Parathyroid adenoma (tissue), 2 donors: Measurements from ENCODE around the gene GLOD5.

ENCODE experiments used
- H2AFZ ChIP-seq: fragments of 300-600 bp; sonication (generic); one replicate; pipeline ENCODE4 v1.7.0; 2017; ENCODE audit warnings: antibody characterized with exemption, mild to moderate bottlenecking
- H3K27ac ChIP-seq: fragments of 300-600 bp; sonication (generic); one replicate; pipeline ENCODE4 v1.7.0; 2017
- H3K27me3 ChIP-seq: fragments of 300-600 bp; sonication (generic); one replicate; pipeline ENCODE4 v1.7.0; 2017; ENCODE audit warnings: low read length; ENCODE audit not compliant: control insufficient read depth, insufficient read depth
- H3K36me3 ChIP-seq: fragments of 300-600 bp; sonication (generic); one replicate; pipeline ENCODE4 v1.7.0; 2017; ENCODE audit warnings: low read length; ENCODE audit not compliant: control insufficient read depth, insufficient read depth
- H3K4me1 ChIP-seq: fragments of 300-600 bp; sonication (generic); one replicate; pipeline ENCODE4 v1.7.0; 2017; ENCODE audit warnings: control low read depth
- H3K4me2 ChIP-seq: fragments of 300-600 bp; sonication (generic); one replicate; pipeline ENCODE4 v1.7.0; 2017; ENCODE audit warnings: low read length
- H3K4me3 ChIP-seq: fragments of 300-600 bp; sonication (generic); one replicate; pipeline ENCODE4 v1.7.0; 2017; ENCODE audit warnings: low read depth, low read length
- H3K79me2 ChIP-seq: fragments of 300-600 bp; sonication (generic); one replicate; pipeline ENCODE4 v1.7.0; 2017; ENCODE audit warnings: control low read depth
- H3K9ac ChIP-seq: fragments of 300-600 bp; sonication (generic); one replicate; pipeline ENCODE4 v1.7.0; 2017; ENCODE audit warnings: mild to moderate bottlenecking
- H3K9me3 ChIP-seq: fragments of 300-600 bp; sonication (generic); one replicate; pipeline ENCODE4 v1.7.0; 2017; ENCODE audit warnings: low read length; ENCODE audit not compliant: control insufficient read depth
- TF ChIP-seq, protein P1 (sequence below): fragments of 300-600 bp; sonication (generic); IDR thresholded peaks from one replicate; pipeline ENCODE4 v1.7.0; 2017; ENCODE audit warnings: antibody characterized with exemption, mild to moderate bottlenecking
- donor health status: primary hyperparathyroidism.

Gene GLOD5

DNA sequence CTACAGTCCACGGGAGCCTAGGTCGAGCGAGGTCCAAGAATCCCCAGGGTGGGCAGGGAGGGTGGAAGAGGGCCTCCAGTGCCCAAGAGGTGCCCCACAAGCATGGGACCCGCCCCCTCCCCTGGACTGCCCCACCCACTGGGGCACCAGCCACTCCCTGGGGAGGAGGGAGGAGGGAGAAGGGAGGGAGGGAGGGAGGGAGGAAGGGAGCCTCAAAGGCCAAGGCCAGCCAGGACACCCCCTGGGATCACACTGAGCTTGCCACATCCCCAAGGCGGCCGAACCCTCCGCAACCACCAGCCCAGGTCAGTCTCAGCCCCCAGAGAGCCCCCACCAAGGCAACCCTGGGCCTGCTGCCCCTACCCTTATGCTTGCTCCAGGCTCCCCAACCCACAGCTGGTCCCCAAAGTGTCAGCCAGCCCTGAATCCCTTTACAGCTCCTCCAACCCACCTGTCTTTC, 24.8 kb downstream of the GLOD5 start, which contains the start of gene GATA1:
Gene GATA1 (plus strand): TSS at position 250 of the 460 bp plus-strand sequence. CDS start 4,520 bp downstream, outside the sequence.
- H3K9ac ChIP-seq, result no peak within 1 kb of the TSS
- H3K4me2 ChIP-seq, result no peak within 1 kb of the TSS
- H3K36me3 ChIP-seq, result no peaks in the 10 kb centered on the region
- H3K9me3 ChIP-seq, result no peaks in the 10 kb centered on the region
- no peak within 1 kb of the TSS for H3K4me3 ChIP-seq
- H2AFZ ChIP-seq, result no peak within 1 kb of the TSS
- H3K4me1 ChIP-seq, result no peaks in the 10 kb centered on the region
- TF ChIP-seq, protein P1, sequence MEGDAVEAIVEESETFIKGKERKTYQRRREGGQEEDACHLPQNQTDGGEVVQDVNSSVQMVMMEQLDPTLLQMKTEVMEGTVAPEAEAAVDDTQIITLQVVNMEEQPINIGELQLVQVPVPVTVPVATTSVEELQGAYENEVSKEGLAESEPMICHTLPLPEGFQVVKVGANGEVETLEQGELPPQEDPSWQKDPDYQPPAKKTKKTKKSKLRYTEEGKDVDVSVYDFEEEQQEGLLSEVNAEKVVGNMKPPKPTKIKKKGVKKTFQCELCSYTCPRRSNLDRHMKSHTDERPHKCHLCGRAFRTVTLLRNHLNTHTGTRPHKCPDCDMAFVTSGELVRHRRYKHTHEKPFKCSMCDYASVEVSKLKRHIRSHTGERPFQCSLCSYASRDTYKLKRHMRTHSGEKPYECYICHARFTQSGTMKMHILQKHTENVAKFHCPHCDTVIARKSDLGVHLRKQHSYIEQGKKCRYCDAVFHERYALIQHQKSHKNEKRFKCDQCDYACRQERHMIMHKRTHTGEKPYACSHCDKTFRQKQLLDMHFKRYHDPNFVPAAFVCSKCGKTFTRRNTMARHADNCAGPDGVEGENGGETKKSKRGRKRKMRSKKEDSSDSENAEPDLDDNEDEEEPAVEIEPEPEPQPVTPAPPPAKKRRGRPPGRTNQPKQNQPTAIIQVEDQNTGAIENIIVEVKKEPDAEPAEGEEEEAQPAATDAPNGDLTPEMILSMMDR, result no peak
- H3K27me3 ChIP-seq, result no peaks in the 10 kb centered on the region
- H3K27ac ChIP-seq, result no peak within 1 kb of the TSS
- H3K79me2 ChIP-seq, result no peaks in the 10 kb centered on the region

DNA sequence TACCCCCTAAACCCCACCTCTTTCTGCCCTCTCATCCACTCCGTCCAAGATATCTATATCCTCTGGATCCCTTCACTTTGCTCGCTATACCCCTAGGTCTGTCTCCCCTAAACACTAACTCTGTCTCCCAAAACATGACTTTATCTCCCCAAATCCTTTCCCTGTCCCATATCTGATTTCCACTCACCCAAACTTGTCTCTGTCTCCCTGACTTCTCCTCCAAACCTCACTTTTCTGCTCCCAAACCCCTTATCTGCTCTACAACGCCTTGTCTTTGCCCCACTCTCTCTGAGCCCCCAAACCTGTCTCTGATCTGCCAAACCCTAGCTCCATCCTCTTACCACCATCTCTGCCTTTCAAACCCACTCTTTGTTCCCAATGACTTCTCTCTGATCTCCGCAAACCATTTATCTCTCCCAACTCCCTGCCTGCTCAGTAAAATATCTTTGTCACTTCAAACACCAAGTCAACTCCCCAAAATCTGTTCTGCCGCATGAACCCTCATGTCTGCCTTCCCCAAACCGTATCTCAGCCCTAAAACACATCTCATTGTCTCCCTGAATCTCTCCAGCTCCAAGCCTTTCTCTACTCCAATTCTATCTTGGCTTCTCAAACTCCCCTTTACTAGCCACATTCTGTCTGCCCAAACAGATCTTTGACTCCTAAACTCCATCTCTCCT, 25.4 kb downstream of the GLOD5 start:
- Histone ChIP-seq H3K9me3 (no peaks in the 10 kb centered on the region), H3K4me2 (no peak overlapping the region), H3K9ac (no peak overlapping the region), H3K36me3 (no peaks in the 10 kb centered on the region), H2AFZ (no peak overlapping the region), H3K4me3 (no peak overlapping the region), H3K27ac (no peak overlapping the region), H3K79me2 (no peaks in the 10 kb centered on the region), H3K4me1 (no peaks in the 10 kb centered on the region), H3K27me3 (no peaks in the 10 kb centered on the region)
- TF ChIP-seq, protein P1, result no peak

DNA sequence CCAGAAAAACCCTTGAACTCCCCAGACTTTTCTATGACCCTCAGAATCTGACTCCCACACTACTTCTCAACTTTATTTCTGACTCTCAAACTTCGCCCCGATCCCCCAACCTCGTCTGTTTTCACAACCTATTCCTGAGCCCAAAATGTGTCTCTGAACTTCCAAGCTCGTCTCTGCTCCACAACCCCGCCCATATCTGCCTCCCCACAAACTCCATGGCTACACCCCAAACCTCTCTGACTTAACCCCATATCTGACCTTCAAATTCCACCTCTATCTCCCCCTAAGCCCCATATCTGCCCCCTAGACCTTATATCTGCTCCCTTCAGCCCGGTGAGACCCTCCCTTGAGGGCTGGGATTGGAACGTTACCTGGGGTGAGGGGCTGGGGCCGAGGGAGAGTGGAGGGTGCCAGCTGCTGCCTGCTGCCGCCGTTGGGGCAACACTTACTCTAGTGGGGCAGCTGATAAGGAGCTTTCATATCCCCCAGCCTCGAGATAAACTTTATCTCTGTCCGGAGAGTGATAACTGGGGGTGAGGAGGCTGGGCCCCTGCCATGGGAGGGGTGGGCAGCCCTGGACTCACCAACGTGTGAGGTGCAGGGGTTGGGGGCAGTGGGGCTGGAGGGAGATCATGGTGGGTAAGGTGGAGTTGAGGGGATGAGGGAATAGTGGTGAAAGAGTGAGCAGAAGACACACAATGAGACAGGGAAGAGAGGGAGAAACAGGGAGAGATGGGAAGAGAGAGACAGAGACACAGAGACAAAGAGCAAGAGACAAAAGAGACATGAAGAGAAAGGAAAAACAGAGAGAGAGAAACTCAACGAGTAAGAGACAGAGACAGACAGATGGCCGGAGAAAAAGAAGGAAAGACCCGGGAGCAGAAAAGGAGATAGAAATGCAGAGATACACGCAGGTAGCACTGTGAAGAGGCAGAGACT, 26.2 kb downstream of the GLOD5 start:
- H3K4me2 ChIP-seq, result no peak overlapping the region

GRCh38 chrX:48789366-48790220, 28.0 kb downstream of the GLOD5 start:
- H3K4me3 ChIP-seq, result no peak overlapping the region
- no peak overlapping the region for H2AFZ ChIP-seq
- TF ChIP-seq, protein P1, result no peak
- H3K4me2 ChIP-seq, result no peak overlapping the region
- H3K36me3 ChIP-seq, result no peaks in the 10 kb centered on the region
- no peaks in the 10 kb centered on the region for H3K27me3 ChIP-seq
- no peaks in the 10 kb centered on the region for H3K4me1 ChIP-seq
- H3K79me2 ChIP-seq, result no peaks in the 10 kb centered on the region
- no peak overlapping the region for H3K9ac ChIP-seq
- H3K27ac ChIP-seq, result no peak overlapping the region
- no peaks in the 10 kb centered on the region for H3K9me3 ChIP-seq

More for the DNA sequence above, 26.2 kb downstream of the GLOD5 start:
- TF ChIP-seq, protein P1, result no peak
- H3K4me1 ChIP-seq, result no peaks in the 10 kb centered on the region
- no peak overlapping the region for H2AFZ ChIP-seq
- no peaks in the 10 kb centered on the region for H3K79me2 ChIP-seq
- no peak overlapping the region for H3K9ac ChIP-seq
- H3K27ac ChIP-seq, result no peak overlapping the region
- H3K27me3 ChIP-seq, result no peaks in the 10 kb centered on the region
- H3K4me3 ChIP-seq, result no peak overlapping the region
- no peaks in the 10 kb centered on the region for H3K9me3 ChIP-seq
- H3K36me3 ChIP-seq, result no peaks in the 10 kb centered on the region
